Cardiac muscle cell (in vitro differentiated cells and primary cell): ENCODE results near the gene PM20D1. TPM values are rescaled to one million over a fixed set of nuclear protein-coding genes. Genes with fewer than 3 reads are reported as not detected.
"Not testable (repeated sequence)": the region's sequence is repeated elsewhere in the genome, so short reads cannot be mapped to it uniquely, and the experiment has no call there.

Source experiments
- DNase-seq, 2 donors: peaks; one replicate each; pipeline versions ENCODE4 v3.0.0 to v3.0.0-alpha.2; 2010 to 2017; ENCODE audit warnings: low read depth in 1 of 2, low spot score in 1 of 2
- H3K27ac ChIP-seq: fragments of 200-600 bp; sonication (generic); 2 replicates; pipeline ENCODE4 v1.5.1; 2016
- H3K27me3 ChIP-seq: fragments of 200-600 bp; sonication (generic); 2 replicates; pipeline ENCODE4 v1.6.0; 2016; ENCODE audit warnings: control low read depth
- H3K36me3 ChIP-seq: fragments of 200-600 bp; sonication (generic); 2 replicates; pipeline ENCODE4 v1.5.1; 2016; ENCODE audit warnings: control low read depth
- H3K4me1 ChIP-seq: fragments of 200-600 bp; sonication (generic); 2 replicates; pipeline ENCODE4 v1.8.1; 2017; ENCODE audit warnings: low read depth, mild to moderate bottlenecking, mixed run types
- H3K4me3 ChIP-seq: fragments of 200-600 bp; sonication (generic); 2 replicates; pipeline ENCODE4 v1.5.1; 2016; ENCODE audit warnings: mild to moderate bottlenecking
- H3K9me3 ChIP-seq: fragments of 200-600 bp; sonication (generic); 2 replicates; pipeline ENCODE4 v1.5.1; 2017; ENCODE audit warnings: low read depth, mild to moderate bottlenecking, control low read depth
- polyA plus RNA-seq: library from polyadenylated mRNA; unstranded; fragments of >200 nt; fragmentation: Nextera tagmentation; extraction: Ambion mirVana; gene quantifications from 2 replicates; pipeline ENCODE4 v1.2.1, GENCODE V29; 2016
- total RNA-seq: library from RNA; depleted of rRNA; stranded (reverse); fragments of >200 nt; gene quantifications from 2 replicates; pipeline ENCODE4 v1.2.3, GENCODE V29; 2016
- TF ChIP-seq, protein P1 (sequence below): IDR thresholded peaks from 2 replicates; pipeline ENCODE4 v1.5.1; 2012; ENCODE audit warnings: low read depth, mild to moderate bottlenecking, low read length

PM20D1 gene
- total and polyA plus RNA-seq, 2 experiments from 2014 or later = 0.18 TPM; not detected in 1

DNA sequence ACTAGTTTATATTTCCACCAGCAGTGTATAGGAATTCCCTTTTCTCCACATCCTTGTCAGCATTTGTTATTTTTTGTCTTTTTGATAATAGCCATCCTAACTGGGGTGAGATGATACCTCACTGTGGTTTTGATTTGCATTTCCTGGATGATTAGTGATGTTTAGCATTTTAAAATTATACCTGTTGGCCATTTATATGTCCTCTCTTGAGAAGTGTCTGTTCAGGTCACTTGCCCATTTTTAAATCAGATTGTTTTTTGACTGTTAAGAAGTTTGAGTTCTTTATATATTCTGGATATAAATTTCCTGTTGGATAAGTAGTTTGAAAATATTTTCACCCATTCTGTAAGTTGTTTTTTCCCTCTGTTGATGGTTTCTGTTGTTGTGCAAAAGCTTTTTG, 31.0 kb upstream of the PM20D1 start:
- H3K9me3 ChIP-seq = no peaks in the 10 kb centered on the region
- H3K36me3 ChIP-seq = no peaks in the 10 kb centered on the region
- H3K4me3 ChIP-seq = no peak overlapping the region
- no peak overlapping the region for H3K27ac ChIP-seq
- H3K4me1 ChIP-seq = peaks cover 4% of the 10 kb centered on the region
- TF ChIP-seq, protein P1, sequence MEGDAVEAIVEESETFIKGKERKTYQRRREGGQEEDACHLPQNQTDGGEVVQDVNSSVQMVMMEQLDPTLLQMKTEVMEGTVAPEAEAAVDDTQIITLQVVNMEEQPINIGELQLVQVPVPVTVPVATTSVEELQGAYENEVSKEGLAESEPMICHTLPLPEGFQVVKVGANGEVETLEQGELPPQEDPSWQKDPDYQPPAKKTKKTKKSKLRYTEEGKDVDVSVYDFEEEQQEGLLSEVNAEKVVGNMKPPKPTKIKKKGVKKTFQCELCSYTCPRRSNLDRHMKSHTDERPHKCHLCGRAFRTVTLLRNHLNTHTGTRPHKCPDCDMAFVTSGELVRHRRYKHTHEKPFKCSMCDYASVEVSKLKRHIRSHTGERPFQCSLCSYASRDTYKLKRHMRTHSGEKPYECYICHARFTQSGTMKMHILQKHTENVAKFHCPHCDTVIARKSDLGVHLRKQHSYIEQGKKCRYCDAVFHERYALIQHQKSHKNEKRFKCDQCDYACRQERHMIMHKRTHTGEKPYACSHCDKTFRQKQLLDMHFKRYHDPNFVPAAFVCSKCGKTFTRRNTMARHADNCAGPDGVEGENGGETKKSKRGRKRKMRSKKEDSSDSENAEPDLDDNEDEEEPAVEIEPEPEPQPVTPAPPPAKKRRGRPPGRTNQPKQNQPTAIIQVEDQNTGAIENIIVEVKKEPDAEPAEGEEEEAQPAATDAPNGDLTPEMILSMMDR = no peak
- no peaks in the 10 kb centered on the region for H3K27me3 ChIP-seq
- no peak for DNase-seq

DNA sequence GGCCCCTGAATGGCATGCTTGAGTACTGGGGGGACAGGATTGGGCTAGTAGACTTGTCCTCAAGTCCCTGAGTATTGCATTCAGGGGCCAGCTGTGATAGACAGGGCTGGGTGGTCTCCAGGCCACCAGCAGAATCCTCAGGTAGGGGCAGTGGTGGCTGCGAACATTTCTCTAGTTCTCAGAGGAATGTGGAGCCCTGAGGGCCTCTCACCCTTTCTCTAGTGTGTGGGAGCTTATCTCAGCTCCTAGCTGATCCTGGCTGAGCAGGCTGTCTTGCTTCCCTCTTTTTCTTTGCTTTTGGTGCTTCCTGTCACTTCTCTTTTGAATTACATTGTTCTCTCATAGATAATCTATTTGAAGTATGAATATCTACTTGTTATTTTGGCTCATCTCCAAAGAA, 30.0 kb upstream of the PM20D1 start:
- Histone ChIP-seq H3K27ac (no peak overlapping the region), H3K4me3 (no peak overlapping the region), H3K27me3 (no peaks in the 10 kb centered on the region), H3K4me1 (peaks cover 4% of the 10 kb centered on the region), H3K36me3 (no peaks in the 10 kb centered on the region), H3K9me3 (no peaks in the 10 kb centered on the region)
- peak in 1 of 2 donors; percentile 25 for DNase-seq
- TF ChIP-seq, protein P1 = no peak

GRCh38 chr1:205878026-205878425, 28.1 kb upstream of the PM20D1 start:
- Histone ChIP-seq H3K4me3 (no peak overlapping the region), H3K27me3 (no peaks in the 10 kb centered on the region), H3K9me3 (no peaks in the 10 kb centered on the region), H3K27ac (no peak overlapping the region), H3K4me1 (peaks cover 4% of the 10 kb centered on the region), H3K36me3 (no peaks in the 10 kb centered on the region)
- TF ChIP-seq, protein P1 = no peak
- DNase-seq = no peak

GRCh38 chr1:205873148-205873547, 23.2 kb upstream of the PM20D1 start:
- H3K27ac ChIP-seq, H3K4me1 ChIP-seq, H3K9me3 ChIP-seq, H3K27me3 ChIP-seq, H3K4me3 ChIP-seq, DNase-seq, H3K36me3 ChIP-seq: not testable (repeated sequence)

DNA sequence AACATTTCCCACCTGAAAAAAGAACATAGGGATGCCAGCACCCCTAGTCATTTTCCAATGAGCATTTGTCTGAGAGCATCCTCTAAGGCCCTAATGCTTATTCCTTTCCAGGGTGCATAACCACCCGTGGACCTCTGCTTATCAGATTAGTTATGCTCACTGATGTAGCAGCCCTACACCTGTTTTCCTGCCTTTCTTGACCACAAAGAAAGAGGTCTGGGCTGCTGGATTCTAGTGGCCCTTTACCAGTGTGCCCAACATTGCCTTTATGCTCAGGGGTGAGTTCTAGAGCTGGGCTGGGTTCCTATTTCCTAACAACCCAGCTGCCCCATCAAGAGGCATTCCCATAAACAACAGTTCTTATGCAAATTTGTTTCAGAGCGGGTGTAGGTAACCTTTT, 20.3 kb upstream of the PM20D1 start:
- no peak for DNase-seq
- H3K27me3 ChIP-seq = no peaks in the 10 kb centered on the region
- H3K9me3 ChIP-seq = no peaks in the 10 kb centered on the region
- TF ChIP-seq, protein P1 = no peak
- no peak overlapping the region for H3K27ac ChIP-seq
- H3K4me1 ChIP-seq = peaks cover 5% of the 10 kb centered on the region
- no peak overlapping the region for H3K4me3 ChIP-seq
- H3K36me3 ChIP-seq = no peaks in the 10 kb centered on the region

- TF ChIP-seq, protein P1 = no peak
- Histone ChIP-seq H3K4me3 (no peak overlapping the region), H3K27ac (no peak overlapping the region)
Observed at GRCh38 chr1:205861540-205861939, 11.6 kb upstream of the PM20D1 start.

More at GRCh38 chr1:205861540-205861939, 11.6 kb upstream of the PM20D1 start:
- Histone ChIP-seq H3K9me3 (no peaks in the 10 kb centered on the region), H3K27me3 (no peaks in the 10 kb centered on the region), H3K4me1 (no peaks in the 10 kb centered on the region), H3K36me3 (no peaks in the 10 kb centered on the region)
- DNase-seq = no peak
